ENCODE results near the gene VPS26B. TPM values are rescaled to one million over a fixed set of nuclear protein-coding genes. Genes with fewer than 3 reads are reported as not detected.

VPS26B gene
- total and polyA plus RNA-seq, 2 experiments from 2014 or later: 10.1 to 29.1 TPM

GRCh38 chr11:134178032-134178674 is 46.3 kb upstream of the VPS26B start (continued):
- TF ChIP-seq JUNB (IDR thresholded peaks at IDR 0.05; ENCODE audit: unreplicated experiment) (no peak), CTCF (conservative IDR thresholded peaks at IDR 0.05; ENCODE audit: low read depth in 2 of 2) (no peak), ZNF114 (CRISPR knock-in tag; IDR thresholded peaks at IDR 0.05) (no peak)

DNA sequence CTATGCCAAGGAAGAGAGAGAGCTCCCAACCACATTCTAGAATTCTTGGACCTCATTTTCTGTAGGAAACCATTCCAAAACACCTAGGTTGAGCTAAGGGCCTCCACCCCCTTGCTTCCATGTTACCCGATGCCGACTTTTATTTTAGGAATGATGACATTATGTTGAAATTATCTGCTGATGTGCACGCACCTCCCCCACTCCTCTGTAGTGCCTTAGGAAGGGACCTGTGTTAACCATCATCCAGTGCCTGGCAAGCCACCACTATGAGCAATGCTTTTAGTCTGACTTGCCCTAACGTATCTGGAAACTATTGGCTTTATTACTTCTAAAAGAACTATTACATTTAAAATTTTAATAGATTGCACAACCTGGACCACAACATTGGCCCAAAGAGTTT is 42.8 kb upstream of the VPS26B start:
- Histone ChIP-seq H3K4me3 (no peak overlapping the region), H4K20me1 (replicated peaks; ENCODE audit: insufficient read depth) (peaks cover 4% of the 10 kb centered on the region; the same call in 1 of the 2 replicates), H3K27ac (ENCODE audit: low read depth) (no peak overlapping the region), H3K4me1 (ENCODE audit: insufficient read depth) (no peaks in the 10 kb centered on the region), H3K27me3 (ENCODE audit: insufficient read depth) (no peaks in the 10 kb centered on the region), H3K9me2 (ENCODE audit: insufficient read depth) (no peaks in the 10 kb centered on the region), H3K36me3 (ENCODE audit: insufficient read depth) (peaks cover 36% of the 10 kb centered on the region), H2AFZ (no peak overlapping the region), H3F3A (replicated peaks; ENCODE audit: low read depth) (no peaks in the 10 kb centered on the region), H3K4me2 (no peak overlapping the region), H3K79me2 (replicated peaks; ENCODE audit: insufficient read depth) (no peaks in the 10 kb centered on the region)
- H3K9me3 Mint-ChIP-seq: no peaks in the 10 kb centered on the region
- no peaks in the 10 kb centered on the region for H3K27me3 Mint-ChIP-seq (ENCODE audit: insufficient read depth, low read depth, poor library complexity)
- H3K36me3 Mint-ChIP-seq (ENCODE audit: low read depth): peaks cover 49% of the 10 kb centered on the region
- H3K4me1 Mint-ChIP-seq: no peaks in the 10 kb centered on the region
- ATAC-seq (no peak), DNase-seq (ENCODE audit: low spot score) (no peak)
- H3K27ac Mint-ChIP-seq: no peak overlapping the region
- H3K4me3 Mint-ChIP-seq: no peak overlapping the region
- no peak for TF ChIP-seq EZH2 (IDR thresholded peaks at IDR 0.05; ENCODE audit: low read depth, unreplicated experiment)
- no peak for TF ChIP-seq JUNB (IDR thresholded peaks at IDR 0.05; ENCODE audit: unreplicated experiment)
- no peak for TF ChIP-seq ZNF462 (CRISPR knock-in tag; IDR thresholded peaks at IDR 0.05)
- no peak for TF ChIP-seq POLR2AphosphoS5 (IDR thresholded peaks at IDR 0.05; ENCODE audit: low read depth)
- no peak for TF ChIP-seq NANOG (IDR thresholded peaks at IDR 0.05; ENCODE audit: borderline replicate concordance)
- TF ChIP-seq EZH2phosphoT487 (IDR thresholded peaks at IDR 0.05; ENCODE audit: unreplicated experiment): no peak
- TF ChIP-seq CTCF (conservative IDR thresholded peaks at IDR 0.05; ENCODE audit: low read depth in 2 of 2): no peak
- no peak for TF ChIP-seq ZNF331 (CRISPR knock-in tag; IDR thresholded peaks at IDR 0.05; ENCODE audit: low read depth)
- TF ChIP-seq ETS1 (IDR thresholded peaks at IDR 0.05): no peak
- no peak for TF ChIP-seq STAT1 (IDR thresholded peaks at IDR 0.05; ENCODE audit: unreplicated experiment)
- no peak for TF ChIP-seq CREB1 (CRISPR knock-in tag; IDR thresholded peaks at IDR 0.05; ENCODE audit: low read depth)
- no peak for TF ChIP-seq ZNF114 (CRISPR knock-in tag; IDR thresholded peaks at IDR 0.05)
